Mucosa of rectum (tissue), 2 donors: ENCODE results near the gene AP2A2.

Experiments
- H3K27ac ChIP-seq, 2 donors: one replicate each; pipeline ENCODE4 v1.7.0; 2013; ENCODE audit warnings: inconsistent platforms in 2 of 2, low read depth in 2 of 2, low read length in 2 of 2
- H3K27me3 ChIP-seq, 2 donors: one replicate each; pipeline ENCODE4 v1.7.0; 2013; ENCODE audit warnings: low read length in 2 of 2; ENCODE audit not compliant: control insufficient read depth in 2 of 2, insufficient read depth in 2 of 2
- H3K36me3 ChIP-seq, 2 donors: one replicate each; pipeline ENCODE4 v1.7.0; 2013; ENCODE audit warnings: low read length in 2 of 2; ENCODE audit not compliant: control insufficient read depth in 2 of 2, insufficient read depth in 2 of 2
- H3K4me1 ChIP-seq, 2 donors: one replicate each; pipeline ENCODE4 v1.7.0; 2013; ENCODE audit warnings: low read length in 2 of 2, mild to moderate bottlenecking in 1 of 2; ENCODE audit not compliant: control insufficient read depth in 2 of 2, insufficient read depth in 2 of 2
- H3K4me3 ChIP-seq, 2 donors: one replicate each; pipeline ENCODE4 v1.7.0; 2013; ENCODE audit warnings: low read length in 2 of 2
- H3K9ac ChIP-seq, 2 donors: one replicate each; pipeline ENCODE4 v1.7.0; 2013; ENCODE audit warnings: low read length in 2 of 2, low read depth in 1 of 2, mild to moderate bottlenecking in 1 of 2
- H3K9me3 ChIP-seq, 2 donors: one replicate each; pipeline ENCODE4 v1.7.0; 2013; ENCODE audit warnings: low read length in 2 of 2; ENCODE audit not compliant: control insufficient read depth in 2 of 2
- donor health status: healthy.
- donor health status: Normal muscosa, but diverticular disease.

AP2A2 gene

GRCh38 chr11:1048375-1049070, 122.9 kb downstream of the AP2A2 start:
- Histone ChIP-seq H3K9me3 (no peaks in the 10 kb centered on the region), H3K36me3 (no peaks in the 10 kb centered on the region), H3K4me1 (peaks cover 15 to 30% of the 10 kb centered on the region in 2 donors), H3K27ac (no peak overlapping the region), H3K9ac (no peak overlapping the region), H3K27me3 (peaks cover 20 to 33% of the 10 kb centered on the region in 2 donors), H3K4me3 (no peak overlapping the region)

GRCh38 chr11:1049071-1049405, 123.4 kb downstream of the AP2A2 start:
- Histone ChIP-seq H3K36me3 (no peaks in the 10 kb centered on the region), H3K4me3 (no peak overlapping the region), H3K4me1 (peaks cover 20 to 35% of the 10 kb centered on the region in 2 donors), H3K9me3 (no peaks in the 10 kb centered on the region), H3K27me3 (peaks cover 16 to 33% of the 10 kb centered on the region in 2 donors), H3K9ac (no peak overlapping the region), H3K27ac (no peak overlapping the region)

GRCh38 chr11:1049431-1049891, 123.8 kb downstream of the AP2A2 start:
- no peaks in the 10 kb centered on the region for H3K9me3 ChIP-seq
- H3K4me1 ChIP-seq, result peaks cover 22 to 39% of the 10 kb centered on the region in 2 donors
- no peak overlapping the region for H3K27ac ChIP-seq
- H3K27me3 ChIP-seq, result peaks cover 16 to 33% of the 10 kb centered on the region in 2 donors
- no peak overlapping the region for H3K4me3 ChIP-seq
- H3K9ac ChIP-seq, result no peak overlapping the region
- no peaks in the 10 kb centered on the region for H3K36me3 ChIP-seq

GRCh38 chr11:1049911-1050580, 124.4 kb downstream of the AP2A2 start:
- no peak overlapping the region for H3K9ac ChIP-seq
- peaks cover 16 to 33% of the 10 kb centered on the region in 2 donors for H3K27me3 ChIP-seq
- peaks cover 22 to 45% of the 10 kb centered on the region in 2 donors for H3K4me1 ChIP-seq
- no peaks in the 10 kb centered on the region for H3K36me3 ChIP-seq
- H3K4me3 ChIP-seq, result no peak overlapping the region
- no peak overlapping the region for H3K27ac ChIP-seq
- no peaks in the 10 kb centered on the region for H3K9me3 ChIP-seq

GRCh38 chr11:1050581-1051355, 125.1 kb downstream of the AP2A2 start:
- Histone ChIP-seq H3K4me1 (peaks cover 26 to 51% of the 10 kb centered on the region in 2 donors), H3K27me3 (peaks cover 16 to 33% of the 10 kb centered on the region in 2 donors), H3K36me3 (no peaks in the 10 kb centered on the region), H3K27ac (peak overlapping the region in 1 of 2 donors; percentile 18), H3K9ac (peak overlapping the region in 1 of 2 donors; percentile 52), H3K9me3 (no peaks in the 10 kb centered on the region), H3K4me3 (no peak overlapping the region)

- H3K27ac ChIP-seq, result peak overlapping the region in 1 of 2 donors; percentile 18
- H3K9me3 ChIP-seq, result no peaks in the 10 kb centered on the region
- no peak overlapping the region for H3K4me3 ChIP-seq
- H3K36me3 ChIP-seq, result no peaks in the 10 kb centered on the region
- H3K9ac ChIP-seq, result peak overlapping the region in 1 of 2 donors; percentile 52
- peaks cover 16 to 33% of the 10 kb centered on the region in 2 donors for H3K27me3 ChIP-seq
- peaks cover 27 to 53% of the 10 kb centered on the region in 2 donors for H3K4me1 ChIP-seq
Measured at GRCh38 chr11:1051356-1052132, 125.9 kb downstream of the AP2A2 start.

- H3K27ac ChIP-seq, result peak overlapping the region; percentile 96 to 97
- no peaks in the 10 kb centered on the region for H3K36me3 ChIP-seq
- H3K4me1 ChIP-seq, result peaks cover 27 to 56% of the 10 kb centered on the region in 2 donors
- peak overlapping the region in 1 of 2 donors; percentile 89 for H3K9ac ChIP-seq
- no peaks in the 10 kb centered on the region for H3K9me3 ChIP-seq
- peak overlapping the region in 1 of 2 donors; percentile 72 for H3K4me3 ChIP-seq
- peaks cover 10 to 27% of the 10 kb centered on the region in 2 donors for H3K27me3 ChIP-seq
Measured at GRCh38 chr11:1052133-1053011, 126.7 kb downstream of the AP2A2 start.

- Histone ChIP-seq H3K9ac (peak overlapping the region; percentile 75 to 89), H3K4me3 (peak overlapping the region; percentile 72), H3K4me1 (peaks cover 27 to 56% of the 10 kb centered on the region in 2 donors), H3K27me3 (peaks cover 4 to 19% of the 10 kb centered on the region in 2 donors), H3K9me3 (no peaks in the 10 kb centered on the region), H3K27ac (peak overlapping the region; percentile 96 to 97), H3K36me3 (no peaks in the 10 kb centered on the region)
Measured at GRCh38 chr11:1053121-1053901, 127.6 kb downstream of the AP2A2 start.
